Naive B cell (primary cell): Measurements from ENCODE around the gene MFSD6. TPM values are rescaled to one million over a fixed set of nuclear protein-coding genes. Genes with fewer than 3 reads are reported as not detected.

Source experiments
- ATAC-seq, 2 donors: fragments of 150-1000 bp; cut with Tn5 transposase; 2 replicates each; pipeline ENCODE4 v1.10.0; 2021; ENCODE audit warnings: low read depth in 2 of 2, mild to moderate bottlenecking in 2 of 2, moderate library complexity in 2 of 2
- DNase-seq: peaks from one replicate; pipeline ENCODE4 v3.0.0; 2022
- H3K27ac Mint-ChIP-seq, 6 donors: one replicate each; pipeline ENCODE4 v1.8.0; 2020 to 2022; ENCODE audit warnings: mild to moderate bottlenecking in 6 of 6, mixed read lengths in 6 of 6, moderate library complexity in 5 of 6, inconsistent platforms in 2 of 6
- H3K27me3 Mint-ChIP-seq, 3 donors: one replicate each; pipeline ENCODE4 v1.8.0; 2021 to 2022; ENCODE audit warnings: mixed read lengths in 3 of 3, mild to moderate bottlenecking in 1 of 3
- H3K36me3 Mint-ChIP-seq, 2 donors: one replicate each; pipeline ENCODE4 v1.8.0; 2020 to 2022; ENCODE audit warnings: mixed read lengths in 2 of 2, inconsistent platforms in 1 of 2, mild to moderate bottlenecking in 1 of 2
- H3K4me1 Mint-ChIP-seq, 3 donors: one replicate each; pipeline ENCODE4 v1.8.0; 2020 to 2022; ENCODE audit warnings: mixed read lengths in 3 of 3, inconsistent platforms in 1 of 3, mild to moderate bottlenecking in 1 of 3, moderate library complexity in 1 of 3
- H3K4me3 Mint-ChIP-seq, 8 donors: one replicate each; pipeline ENCODE4 v1.8.0; 2020 to 2022; ENCODE audit warnings: mild to moderate bottlenecking in 8 of 8, mixed read lengths in 8 of 8, moderate library complexity in 8 of 8, inconsistent platforms in 2 of 8
- H3K9me3 Mint-ChIP-seq, 7 donors: one replicate each; pipeline ENCODE4 v1.8.0; 2020 to 2022; ENCODE audit warnings: mixed read lengths in 7 of 7, mild to moderate bottlenecking in 5 of 7, inconsistent platforms in 2 of 7, moderate library complexity in 1 of 7
- polyA plus RNA-seq, 6 donors: library from polyadenylated mRNA; unstranded; fragments of 300-500 nt; fragmentation: Illumina TruSeq; gene quantifications; one replicate each; pipeline ENCODE4 v1.2.3, GENCODE V29; 2021; ENCODE audit warnings: low read depth in 6 of 6

Gene MFSD6
- polyA plus RNA-seq, 6 donors from 2014 or later: 2.0 to 16.7 (median 12.0) TPM

GRCh38 chr2:190431907-190432306 is 23.8 kb downstream of the MFSD6 start:
- Mint-ChIP-seq H3K4me3 (no peak overlapping the region), H3K27me3 (no peaks in the 10 kb centered on the region), H3K27ac (peak overlapping the region in 2 of 6 donors; percentile 68 to 87), H3K36me3 (peaks cover 9 to 16% of the 10 kb centered on the region in 2 donors), H3K9me3 (peaks cover 0 to 4% (median 0%) of the 10 kb centered on the region in 7 donors), H3K4me1 (peaks cover 20 to 45% (median 34%) of the 10 kb centered on the region in 3 donors)
- DNase-seq (no peak), ATAC-seq (no peak)

- Mint-ChIP-seq H3K36me3 (peaks cover 14 to 21% of the 10 kb centered on the region in 2 donors), H3K27me3 (no peaks in the 10 kb centered on the region), H3K9me3 (peaks cover 0 to 4% (median 0%) of the 10 kb centered on the region in 7 donors), H3K27ac (peak overlapping the region in 2 of 6 donors; percentile 56 to 63), H3K4me1 (peaks cover 20 to 39% (median 34%) of the 10 kb centered on the region in 3 donors), H3K4me3 (peak overlapping the region in 1 of 8 donors; percentile 45)
- ATAC-seq (no peak), DNase-seq (no peak)
Observed at GRCh38 chr2:190432567-190433231, 24.5 kb downstream of the MFSD6 start.

GRCh38 chr2:190435031-190435670 is 27.0 kb downstream of the MFSD6 start:
- peaks cover 0 to 2% (median 0%) of the 10 kb centered on the region in 7 donors for H3K9me3 Mint-ChIP-seq
- H3K4me1 Mint-ChIP-seq: peaks cover 27 to 40% (median 39%) of the 10 kb centered on the region in 3 donors
- peak overlapping the region in 2 of 6 donors; percentile 25 to 43 for H3K27ac Mint-ChIP-seq
- H3K36me3 Mint-ChIP-seq: peaks cover 14 to 21% of the 10 kb centered on the region in 2 donors
- peak; percentile 52 to 58 for ATAC-seq
- H3K4me3 Mint-ChIP-seq: no peak overlapping the region
- no peaks in the 10 kb centered on the region for H3K27me3 Mint-ChIP-seq
- DNase-seq: no peak

DNA sequence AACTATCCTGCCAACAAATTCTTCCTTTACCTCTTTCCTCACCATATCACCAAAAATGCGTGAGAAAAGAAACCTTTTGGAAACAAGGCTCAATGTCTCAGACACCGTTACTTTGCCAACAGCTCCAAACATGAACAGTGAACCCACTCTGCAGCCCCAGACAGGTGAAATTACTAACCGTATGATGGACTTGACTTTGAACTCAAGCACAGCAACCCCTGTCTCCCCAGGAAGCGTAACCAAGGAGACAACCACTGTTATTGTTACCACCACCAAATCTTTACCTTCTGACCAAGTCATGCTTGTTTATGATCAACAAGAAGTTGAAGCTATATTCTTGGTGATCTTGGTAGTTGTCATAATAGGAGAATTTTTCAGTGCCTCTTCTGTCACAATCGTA is 28.4 kb downstream of the MFSD6 start:
- Mint-ChIP-seq H3K36me3 (peaks cover 14 to 30% of the 10 kb centered on the region in 2 donors), H3K4me3 (no peak overlapping the region), H3K27me3 (no peaks in the 10 kb centered on the region), H3K27ac (peak overlapping the region in 1 of 6 donors; percentile 6), H3K9me3 (peaks cover 0 to 2% (median 0%) of the 10 kb centered on the region in 7 donors), H3K4me1 (peaks cover 37 to 48% (median 45%) of the 10 kb centered on the region in 3 donors)
- ATAC-seq (no peak), DNase-seq (no peak)

DNA sequence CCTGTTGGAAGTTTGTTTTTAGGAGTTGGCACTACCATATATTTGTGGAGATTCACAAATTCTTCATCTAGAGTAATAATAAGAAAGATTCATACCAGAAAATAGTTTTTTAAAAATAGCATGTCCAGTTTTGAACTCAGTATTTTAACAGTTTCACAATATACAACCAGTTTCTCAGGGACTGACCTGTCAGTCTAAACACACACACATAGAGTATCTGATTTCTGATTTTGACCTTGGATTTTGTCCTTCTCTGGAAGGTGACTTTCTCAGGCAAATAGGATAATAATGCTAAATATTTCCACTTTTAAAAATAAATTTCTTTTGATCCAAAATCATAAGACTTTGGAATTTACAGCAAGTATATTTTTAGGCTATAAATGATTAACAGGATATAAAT is 32.0 kb downstream of the MFSD6 start:
- H3K4me1 Mint-ChIP-seq: peaks cover 32 to 44% (median 44%) of the 10 kb centered on the region in 3 donors
- DNase-seq (no peak), ATAC-seq (no peak)
- H3K27me3 Mint-ChIP-seq: no peaks in the 10 kb centered on the region
- H3K4me3 Mint-ChIP-seq: no peak overlapping the region
- H3K9me3 Mint-ChIP-seq: no peaks in the 10 kb centered on the region
- H3K27ac Mint-ChIP-seq: peak overlapping the region in 3 of 6 donors; percentile 0 to 27 (median 16)
- peaks cover 14 to 25% of the 10 kb centered on the region in 2 donors for H3K36me3 Mint-ChIP-seq

- Mint-ChIP-seq H3K9me3 (no peaks in the 10 kb centered on the region), H3K27me3 (no peaks in the 10 kb centered on the region), H3K4me3 (no peak overlapping the region)
Observed at GRCh38 chr2:190441564-190441963, 33.4 kb downstream of the MFSD6 start.

DNA sequence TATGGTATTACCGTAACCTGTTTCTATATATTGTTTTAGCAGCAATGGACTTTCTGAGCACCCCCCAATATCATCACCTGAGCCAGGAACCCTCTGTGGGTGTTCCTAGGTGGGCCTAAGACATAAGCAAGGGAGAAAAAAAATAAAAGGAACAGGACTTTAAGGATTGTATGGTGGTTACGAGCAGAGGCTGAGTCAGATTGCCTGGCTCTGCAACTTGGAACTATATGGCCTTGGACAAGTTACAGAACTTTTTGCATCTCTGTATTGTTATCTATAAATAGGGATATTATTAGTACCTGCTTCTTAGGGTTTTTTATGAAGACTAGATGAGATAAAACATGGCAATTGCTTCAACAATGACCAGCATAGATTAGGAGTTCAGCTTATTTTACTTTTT is 34.9 kb downstream of the MFSD6 start:
- Mint-ChIP-seq H3K9me3 (no peaks in the 10 kb centered on the region), H3K4me1 (peaks cover 37 to 46% (median 43%) of the 10 kb centered on the region in 3 donors), H3K4me3 (no peak overlapping the region), H3K27me3 (no peaks in the 10 kb centered on the region), H3K27ac (peak overlapping the region in 1 of 6 donors; percentile 39), H3K36me3 (peaks cover 2 to 12% of the 10 kb centered on the region in 2 donors)
- ATAC-seq: no peak
- no peak for DNase-seq

More at GRCh38 chr2:190441564-190441963, 33.4 kb downstream of the MFSD6 start:
- ATAC-seq (no peak), DNase-seq (no peak)
- H3K27ac Mint-ChIP-seq: peak overlapping the region in 1 of 6 donors; percentile 49
- peaks cover 32 to 43% (median 41%) of the 10 kb centered on the region in 3 donors for H3K4me1 Mint-ChIP-seq
- peaks cover 9 to 20% of the 10 kb centered on the region in 2 donors for H3K36me3 Mint-ChIP-seq

- Mint-ChIP-seq H3K27me3 (no peaks in the 10 kb centered on the region), H3K36me3 (peaks cover 6 to 12% of the 10 kb centered on the region in 2 donors), H3K4me1 (peaks cover 36 to 48% (median 46%) of the 10 kb centered on the region in 3 donors), H3K27ac (peak overlapping the region in 3 of 6 donors; percentile 32 to 57 (median 56)), H3K9me3 (peaks cover 0 to 2% (median 0%) of the 10 kb centered on the region in 7 donors), H3K4me3 (no peak overlapping the region)
- ATAC-seq (no peak), DNase-seq (no peak)
Observed at GRCh38 chr2:190443778-190444481, 35.8 kb downstream of the MFSD6 start.

GRCh38 chr2:190444976-190445375 is 36.8 kb downstream of the MFSD6 start:
- Mint-ChIP-seq H3K36me3 (peaks cover 6 to 12% of the 10 kb centered on the region in 2 donors), H3K27me3 (no peaks in the 10 kb centered on the region), H3K9me3 (peaks cover 0 to 2% (median 0%) of the 10 kb centered on the region in 7 donors), H3K4me3 (no peak overlapping the region), H3K27ac (peak overlapping the region in 3 of 6 donors; percentile 2 to 30 (median 26)), H3K4me1 (peaks cover 33 to 46% (median 42%) of the 10 kb centered on the region in 3 donors)
- DNase-seq: no peak
- no peak for ATAC-seq

DNA sequence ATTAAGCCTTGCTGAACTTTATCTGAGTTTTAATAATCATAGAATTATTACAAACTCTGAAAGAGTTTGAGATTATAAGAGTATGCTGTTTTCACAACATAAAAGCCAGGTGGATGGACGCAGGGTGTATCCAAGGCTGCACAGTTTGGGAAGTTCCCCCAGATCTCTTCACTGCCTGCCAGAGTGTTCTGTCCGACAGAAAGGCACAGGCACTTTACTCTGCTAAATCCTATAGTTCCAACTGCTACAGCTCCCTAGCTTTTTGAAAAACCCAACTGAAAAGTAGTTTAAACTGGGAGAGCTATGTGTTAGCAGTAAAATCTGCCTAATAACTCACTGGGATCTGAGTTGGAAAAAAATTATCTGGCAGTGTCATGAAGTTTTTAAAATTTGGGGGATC is 38.0 kb downstream of the MFSD6 start:
- ATAC-seq (no peak), DNase-seq (no peak)
- H3K4me3 Mint-ChIP-seq: no peak overlapping the region
- peak overlapping the region in 1 of 6 donors; percentile 11 for H3K27ac Mint-ChIP-seq
- peaks cover 6 to 7% of the 10 kb centered on the region in 2 donors for H3K36me3 Mint-ChIP-seq
- peaks cover 0 to 2% (median 0%) of the 10 kb centered on the region in 7 donors for H3K9me3 Mint-ChIP-seq
- peaks cover 32 to 41% (median 39%) of the 10 kb centered on the region in 3 donors for H3K4me1 Mint-ChIP-seq
- H3K27me3 Mint-ChIP-seq: no peaks in the 10 kb centered on the region

- no peak for ATAC-seq
- Mint-ChIP-seq H3K9me3 (peaks cover 0 to 2% (median 0%) of the 10 kb centered on the region in 7 donors), H3K27ac (peak overlapping the region in 1 of 6 donors; percentile 11), H3K27me3 (no peaks in the 10 kb centered on the region), H3K4me3 (peak overlapping the region in 1 of 8 donors; percentile 23), H3K4me1 (peaks cover 29 to 41% (median 36%) of the 10 kb centered on the region in 3 donors), H3K36me3 (peaks cover 0 to 6% of the 10 kb centered on the region in 2 donors)
- DNase-seq: no peak
Observed at GRCh38 chr2:190446750-190447516, 38.8 kb downstream of the MFSD6 start.

- Mint-ChIP-seq H3K4me1 (peaks cover 27 to 40% (median 28%) of the 10 kb centered on the region in 3 donors), H3K36me3 (peaks cover 3 to 6% of the 10 kb centered on the region in 2 donors), H3K27ac (no peak overlapping the region), H3K27me3 (no peaks in the 10 kb centered on the region), H3K4me3 (no peak overlapping the region), H3K9me3 (peaks cover 0 to 2% (median 0%) of the 10 kb centered on the region in 7 donors)
- DNase-seq (no peak), ATAC-seq (no peak)
Observed at GRCh38 chr2:190447766-190448165, 39.6 kb downstream of the MFSD6 start.
